Astrocyte of the cerebellum (primary cell): ENCODE results near the gene MMP14.
A peak's percentile ranks its signal among the peaks of the same experiment; 100 is the strongest.

ENCODE experiments used
- DNase-seq: peaks from one replicate; pipeline ENCODE4 v3.0.0-alpha.2; 2011; ENCODE audit warnings: low read depth
- H3K4me3 ChIP-seq: 2 replicates; pipeline ENCODE4 v1.5.1; 2011; ENCODE audit warnings: mild to moderate bottlenecking, low read depth, low read length, moderate library complexity
- CTCF ChIP-seq: IDR thresholded peaks from 2 replicates; pipeline ENCODE4 v1.5.1; 2012; ENCODE audit warnings: low read length, low read depth, moderate library complexity, mild to moderate bottlenecking; ENCODE audit errors: missing control alignments
- in situ Hi-C: cut with HindIII; loops from 2 replicates; pipeline ENCODE4 v1.10.0; 2017; ENCODE audit warnings: low sequenced_read_pairs

The MMP14 gene

GRCh38 chr14:22886500-22887259 is 50.3 kb downstream of the MMP14 start:
- in situ Hi-C loops, result no loop called here
- TF ChIP-seq CTCF, result no peak
- DNase-seq, result no peak
- H3K4me3 ChIP-seq, result peak overlapping the region; percentile 51

GRCh38 chr14:22887260-22887989 is 51.0 kb downstream of the MMP14 start:
- in situ Hi-C loops, result no loop called here
- TF ChIP-seq CTCF, result no peak
- DNase-seq, result peak; percentile 52
- H3K4me3 ChIP-seq, result peak overlapping the region; percentile 51

- peak overlapping the region; percentile 51 for H3K4me3 ChIP-seq
- DNase-seq, result no peak
- in situ Hi-C loops, result no loop called here
- TF ChIP-seq CTCF, result no peak
Observed at GRCh38 chr14:22887990-22888378, 51.6 kb downstream of the MMP14 start.

- DNase-seq, result no peak
- no peak overlapping the region for H3K4me3 ChIP-seq
- no peak for TF ChIP-seq CTCF
- in situ Hi-C loops, result no loop called here
Observed at GRCh38 chr14:22888662-22889061, 52.3 kb downstream of the MMP14 start.

GRCh38 chr14:22890416-22890815 is 54.0 kb downstream of the MMP14 start:
- TF ChIP-seq CTCF, result no peak
- no peak for DNase-seq
- in situ Hi-C loops, result no loop called here
- H3K4me3 ChIP-seq, result no peak overlapping the region

GRCh38 chr14:22892488-22892887 is 56.1 kb downstream of the MMP14 start:
- DNase-seq, result no peak
- H3K4me3 ChIP-seq, result no peak overlapping the region
- in situ Hi-C loops, result no loop called here
- no peak for TF ChIP-seq CTCF
